ENCODE results near the gene STX16.

STX16 gene

DNA sequence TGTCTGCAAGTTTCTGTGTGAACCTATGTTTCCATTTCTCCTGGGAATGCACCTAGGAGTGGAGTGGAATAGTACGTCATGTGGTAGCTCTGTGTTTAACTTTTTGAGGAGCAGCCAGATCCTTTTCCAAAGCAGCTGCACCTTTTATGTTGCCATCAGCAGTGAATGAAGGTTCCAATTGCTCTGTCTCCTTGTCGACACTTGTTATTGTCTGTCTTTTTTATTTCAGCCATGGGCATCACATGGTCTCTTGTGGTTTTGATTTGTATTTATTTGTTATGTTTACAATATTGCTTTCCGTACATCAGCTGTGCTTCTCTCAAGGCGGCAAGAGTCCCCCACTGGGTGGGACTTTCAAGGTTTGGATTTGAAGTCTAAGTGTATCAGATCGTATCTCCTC, 33.9 kb upstream of the STX16 start:
- no peak for DNase-seq (ENCODE audit: low read depth, low spot score)
- H3K4me3 ChIP-seq (ENCODE audit: low read length): no peak overlapping the region

- DNase-seq (ENCODE audit: low read depth, low spot score): no peak
- no peak overlapping the region for H3K4me3 ChIP-seq (ENCODE audit: low read length)
Observed at GRCh38 chr20:58618351-58619076, 32.6 kb upstream of the STX16 start.

DNA sequence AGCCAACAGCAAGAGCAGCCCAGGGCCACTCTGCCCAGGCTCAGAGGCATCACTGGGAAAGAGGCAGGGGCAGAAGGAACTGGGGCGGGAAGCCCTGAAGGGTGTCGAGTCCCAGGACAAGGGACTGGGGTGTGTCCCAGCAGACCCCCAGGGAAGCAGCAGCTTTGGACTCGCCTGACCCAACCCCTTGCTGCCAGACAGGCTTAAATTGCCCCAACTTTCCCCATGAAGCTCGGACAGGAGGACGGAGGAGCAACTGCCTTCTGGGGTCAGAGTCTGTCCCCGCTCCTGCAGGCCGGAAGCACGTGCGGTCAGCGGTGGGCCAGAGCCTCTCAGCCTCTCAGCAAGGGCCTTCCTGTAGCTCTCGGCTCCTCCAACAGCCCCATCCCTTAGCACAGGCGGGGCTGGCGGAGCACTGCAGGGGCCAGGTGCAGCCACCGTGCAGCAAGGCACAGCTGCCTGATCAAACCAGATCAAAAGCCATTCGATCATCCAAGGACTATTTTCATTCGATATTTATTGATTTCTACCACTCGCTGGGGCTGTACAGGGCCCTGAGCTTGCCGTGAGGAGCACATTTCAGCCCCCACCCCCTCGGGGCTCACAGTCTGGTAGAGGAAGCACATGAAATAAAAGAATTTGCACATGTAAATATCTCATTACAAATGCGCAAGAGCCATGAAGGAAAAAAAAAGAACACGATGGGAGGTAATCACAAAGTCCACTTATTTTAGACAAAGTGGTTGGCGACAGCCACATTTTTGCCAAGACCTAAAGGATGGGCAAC, 31.8 kb upstream of the STX16 start:
- no peak for DNase-seq (ENCODE audit: low read depth, low spot score)
- H3K4me3 ChIP-seq (ENCODE audit: low read length): no peak overlapping the region

DNA sequence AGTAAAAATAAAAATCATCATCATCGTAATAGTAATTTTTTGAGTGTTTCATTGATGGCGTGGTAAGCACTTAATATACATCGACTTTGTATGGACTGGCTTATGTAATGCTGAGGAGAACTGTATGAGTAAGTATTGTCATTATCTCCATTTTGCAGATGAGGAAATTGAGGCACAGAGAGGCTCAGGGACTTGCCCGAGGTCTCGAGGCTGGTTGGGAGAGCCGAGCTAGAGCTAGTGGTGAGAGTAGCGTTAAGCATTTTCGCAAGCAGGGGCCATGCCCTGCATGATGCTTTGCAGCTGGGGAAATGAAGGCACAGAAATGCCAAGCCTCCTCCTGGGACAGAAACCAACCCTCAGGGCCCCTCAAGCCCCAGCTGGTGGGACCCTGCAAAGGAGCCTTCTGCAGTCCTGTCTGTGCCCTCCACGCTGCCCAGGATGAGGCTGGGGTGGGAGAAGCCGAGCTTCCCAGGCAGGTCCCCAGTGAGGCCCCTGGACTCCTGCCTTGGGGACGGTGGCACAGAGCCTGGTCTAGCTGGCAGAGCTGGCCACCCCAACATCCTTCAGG, 31.1 kb upstream of the STX16 start:
- DNase-seq (ENCODE audit: low read depth, low spot score): peak; percentile 4
- no peak overlapping the region for H3K4me3 ChIP-seq (ENCODE audit: low read length)

DNA sequence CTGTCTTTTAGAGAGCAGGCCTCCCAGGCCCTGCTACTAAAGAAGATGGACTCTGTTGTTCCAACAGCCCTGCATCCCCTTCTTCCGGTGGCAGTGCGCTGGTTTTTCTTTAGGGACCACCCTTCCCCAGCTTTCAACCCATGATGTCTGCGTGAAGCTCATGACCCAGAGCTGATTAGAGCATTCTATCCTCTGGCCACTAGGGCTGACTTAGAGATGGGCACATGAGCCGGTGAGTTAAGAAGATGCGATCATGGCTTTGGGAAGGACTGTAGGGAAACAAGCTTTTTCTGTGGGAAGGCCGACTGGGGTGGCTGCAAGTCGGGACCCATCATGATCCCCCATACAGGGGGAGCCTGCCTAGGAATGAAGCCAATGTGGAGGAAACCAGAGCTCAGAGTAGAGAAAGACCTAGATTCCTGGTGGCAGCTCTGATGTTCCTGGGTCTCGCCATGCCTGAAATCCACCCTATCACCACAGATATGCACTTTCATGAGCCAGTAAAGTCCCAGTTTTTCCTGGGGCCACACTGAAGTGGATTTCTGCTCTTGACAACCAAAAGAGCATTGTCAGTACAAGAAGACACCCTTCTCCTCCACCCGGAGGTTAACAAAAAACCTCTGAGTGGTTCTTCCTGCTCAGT, 29.1 kb upstream of the STX16 start:
- DNase-seq (ENCODE audit: low read depth, low spot score): peak; percentile 4
- H3K4me3 ChIP-seq (ENCODE audit: low read length): no peak overlapping the region

- H3K4me3 ChIP-seq (ENCODE audit: low read length): no peak overlapping the region
- no peak for DNase-seq (ENCODE audit: low read depth, low spot score)
Observed at GRCh38 chr20:58622671-58623578, 28.2 kb upstream of the STX16 start.

GRCh38 chr20:58623579-58624473, 27.3 kb upstream of the STX16 start:
- no peak overlapping the region for H3K4me3 ChIP-seq (ENCODE audit: low read length)
- no peak for DNase-seq (ENCODE audit: low read depth, low spot score)

DNA sequence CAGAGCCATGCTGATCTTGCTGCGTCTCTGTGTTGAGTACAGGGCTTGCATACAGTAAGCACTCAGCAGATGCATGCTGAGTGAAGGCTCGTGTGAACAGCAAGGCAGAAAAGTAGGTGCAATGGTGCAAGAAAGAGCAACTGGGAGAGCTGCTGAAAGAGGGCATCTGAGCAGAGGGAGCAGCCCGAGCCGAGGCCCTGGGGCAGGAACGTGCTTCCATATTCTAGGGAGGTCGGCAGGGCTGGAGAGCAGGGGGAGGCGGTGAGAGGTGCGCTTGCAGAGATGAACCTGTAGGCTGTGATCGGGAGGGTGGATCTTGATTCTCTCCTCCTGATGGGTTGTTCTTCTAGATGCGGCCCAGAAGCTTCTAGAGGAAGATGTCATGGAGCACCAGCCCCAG, 26.4 kb upstream of the STX16 start:
- H3K4me3 ChIP-seq (ENCODE audit: low read length): no peak overlapping the region
- DNase-seq (ENCODE audit: low read depth, low spot score): no peak

- DNase-seq (ENCODE audit: low read depth, low spot score): no peak
- no peak overlapping the region for H3K4me3 ChIP-seq (ENCODE audit: low read length)
Observed at GRCh38 chr20:58625585-58625984, 25.5 kb upstream of the STX16 start.

- no peak overlapping the region for H3K4me3 ChIP-seq (ENCODE audit: low read length)
- no peak for DNase-seq (ENCODE audit: low read depth, low spot score)
Observed at GRCh38 chr20:58626051-58626450, 25.0 kb upstream of the STX16 start.

DNA sequence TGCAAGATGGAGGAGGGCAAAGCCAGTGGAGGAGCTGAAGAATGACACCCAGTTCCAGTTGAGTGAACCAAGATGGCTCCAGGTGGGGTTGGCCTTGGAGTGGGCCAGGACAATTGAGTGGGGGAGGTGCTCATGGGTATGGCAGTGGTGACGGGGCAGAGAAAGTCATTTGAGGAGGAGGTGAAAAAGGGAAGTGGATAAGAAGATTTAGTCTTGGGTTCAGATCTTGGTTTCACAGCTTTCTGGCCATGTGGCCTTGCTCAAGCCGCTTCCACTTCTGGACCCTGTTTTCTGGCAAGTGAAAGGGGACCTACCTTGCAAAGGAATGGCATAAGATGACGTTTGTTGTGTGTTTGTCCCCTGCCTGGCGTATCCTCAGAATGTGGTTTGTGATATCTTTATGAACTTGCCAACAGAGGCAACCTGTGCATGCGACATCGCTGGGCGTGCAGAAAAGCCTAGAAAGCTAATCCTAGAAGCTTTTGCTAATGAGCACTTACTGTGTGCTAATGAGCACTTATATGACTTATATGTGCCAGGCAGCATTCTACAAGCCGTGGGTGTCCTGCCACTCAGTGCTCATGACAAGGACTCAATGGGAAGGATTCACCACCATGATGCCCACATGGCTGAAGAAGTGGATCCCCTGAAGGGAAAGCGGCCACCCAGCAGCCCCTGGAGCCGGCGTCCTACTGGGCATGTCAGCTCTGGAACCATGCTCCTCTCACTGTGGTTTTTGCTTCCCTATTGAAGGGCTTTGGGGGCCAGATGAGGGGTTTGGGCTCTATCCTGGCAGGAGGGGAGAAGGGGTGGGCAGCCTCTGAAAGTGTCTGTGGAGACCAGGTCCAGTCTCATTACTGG, 23.6 kb upstream of the STX16 start:
- peak; percentile 53 for DNase-seq (ENCODE audit: low read depth, low spot score)
- H3K4me3 ChIP-seq (ENCODE audit: low read length): no peak overlapping the region

DNA sequence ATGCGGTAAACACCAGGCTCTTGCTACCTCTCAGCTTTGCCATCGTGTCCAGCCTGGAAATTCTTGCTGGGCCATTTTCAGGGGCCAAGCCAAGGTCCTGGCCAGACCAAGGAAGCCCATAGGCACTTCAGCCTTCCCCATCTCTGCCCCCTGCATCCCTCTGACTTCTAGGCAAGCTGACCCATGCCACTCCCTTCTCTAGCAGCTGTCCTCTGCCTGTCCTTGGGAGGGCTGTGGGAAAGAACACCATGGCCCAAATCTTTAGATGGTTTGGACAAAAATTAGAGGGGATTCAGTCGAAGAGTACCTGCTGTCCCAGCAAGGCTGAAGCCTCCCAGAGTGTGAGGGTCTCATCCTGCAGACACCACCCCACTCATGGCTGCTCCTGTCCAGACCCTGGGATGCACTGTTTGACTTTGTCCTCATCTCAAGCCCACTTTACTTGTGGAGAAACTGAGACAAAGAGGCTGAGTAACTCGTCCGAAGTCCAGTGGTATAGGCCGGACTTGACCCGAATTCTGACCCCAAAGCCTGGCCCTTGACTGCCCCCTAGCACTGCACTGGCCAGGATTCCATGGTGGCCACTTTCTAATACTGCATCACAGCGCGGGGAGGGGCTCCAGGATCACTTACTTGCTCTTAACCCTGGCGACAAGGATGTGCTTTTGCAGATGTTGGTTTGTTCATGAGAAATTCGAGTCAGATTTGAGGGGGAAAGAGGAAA, 22.4 kb upstream of the STX16 start:
- no peak overlapping the region for H3K4me3 ChIP-seq (ENCODE audit: low read length)
- no peak for DNase-seq (ENCODE audit: low read depth, low spot score)

- no peak overlapping the region for H3K4me3 ChIP-seq (ENCODE audit: low read length)
- no peak for DNase-seq (ENCODE audit: low read depth, low spot score)
Observed at GRCh38 chr20:58629215-58629580, 21.9 kb upstream of the STX16 start.

GRCh38 chr20:58630063-58630462, 21.0 kb upstream of the STX16 start:
- DNase-seq (ENCODE audit: low read depth, low spot score): no peak
- no peak overlapping the region for H3K4me3 ChIP-seq (ENCODE audit: low read length)

DNA sequence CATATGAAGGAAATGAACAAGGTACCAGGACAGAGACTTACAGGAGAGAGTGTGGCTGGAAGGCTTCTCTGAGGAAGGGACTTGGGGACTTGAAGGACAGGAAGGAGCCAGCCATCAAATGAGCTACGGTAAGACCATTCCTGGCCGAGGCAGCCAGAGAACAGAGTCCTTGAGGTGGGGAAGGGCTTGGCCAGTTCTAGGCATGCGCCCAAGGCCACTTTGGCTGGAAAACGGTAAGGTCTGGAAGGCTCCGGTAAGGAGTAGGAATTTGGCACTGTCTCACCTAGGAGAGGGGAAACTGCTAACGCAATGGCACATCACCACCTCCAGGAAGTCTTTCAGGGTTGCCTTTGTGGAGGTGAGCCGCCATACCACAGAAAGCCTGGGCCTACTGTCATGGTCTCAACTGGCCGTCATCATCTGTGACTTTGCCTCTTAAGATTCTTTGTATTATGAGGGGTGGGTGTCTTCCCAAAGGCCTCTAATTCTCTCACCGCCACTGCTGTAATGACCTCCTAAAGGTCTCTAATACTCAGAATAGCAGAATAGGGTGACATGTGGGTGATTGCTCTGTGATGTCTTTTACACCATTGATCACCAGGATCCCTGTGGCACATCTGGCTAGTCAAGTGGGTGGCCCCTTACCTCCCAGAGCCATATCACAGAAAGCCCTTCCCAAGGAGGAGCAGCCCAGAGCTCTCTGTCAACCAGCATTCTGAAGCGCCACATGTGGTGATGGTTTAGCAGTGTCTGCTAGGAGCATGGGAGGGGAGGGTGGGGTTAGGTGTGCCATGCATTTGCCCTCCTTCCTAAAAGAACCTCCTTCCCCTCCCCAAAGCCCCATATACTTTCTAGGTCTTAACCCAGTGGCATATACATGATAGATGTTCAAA, 17.7 kb upstream of the STX16 start:
- no peak for DNase-seq (ENCODE audit: low read depth, low spot score)
- no peak overlapping the region for H3K4me3 ChIP-seq (ENCODE audit: low read length)

- H3K4me3 ChIP-seq (ENCODE audit: low read length): no peak overlapping the region
- DNase-seq (ENCODE audit: low read depth, low spot score): no peak
Observed at GRCh38 chr20:58634059-58634458, 17.0 kb upstream of the STX16 start.
